ENCODE results near the gene SIGLEC1. TPM values are rescaled to one million over a fixed set of nuclear protein-coding genes. Genes with fewer than 3 reads are reported as not detected.

SIGLEC1 gene
- total and polyA plus RNA-seq, 8 donors, result 0.09 to 3.7 (median 1.7) TPM

GRCh38 chr20:3719046-3719445 is 6.6 kb upstream of the SIGLEC1 start:
- H3K4me1 ChIP-seq, result no peaks in the 10 kb centered on the region
- no peaks in the 10 kb centered on the region for H3K9me3 ChIP-seq
- ATAC-seq (no peak), DNase-seq (no peak), FAIRE-seq (no peak)
- H3K36me3 ChIP-seq, result no peaks in the 10 kb centered on the region
- no peak for TF ChIP-seq CTCF (IDR thresholded peaks at IDR 0.05)
- no peak overlapping the region for H3K4me3 ChIP-seq
- no peaks in the 10 kb centered on the region for H3K27me3 ChIP-seq
- WGBS, 2 donors, result 71 to 84% methylated on average over 4 of the region's 4 CpGs
- intact Hi-C loops (cut with DNase I), result no loop called here
- H3K27ac ChIP-seq, result no peak overlapping the region

- H3K4me1 ChIP-seq, result no peaks in the 10 kb centered on the region
- intact Hi-C loops (cut with DNase I), result no loop called here
- H3K36me3 ChIP-seq, result no peaks in the 10 kb centered on the region
- H3K9me3 ChIP-seq, result no peaks in the 10 kb centered on the region
- H3K27me3 ChIP-seq, result no peaks in the 10 kb centered on the region
- TF ChIP-seq CTCF (IDR thresholded peaks at IDR 0.05), result peak; percentile 5 to 31 (median 28)
- WGBS, 2 donors, result 64 to 76% methylated on average over 4 of the region's 4 CpGs
- FAIRE-seq (no peak), ATAC-seq (peak in 3 of 4 donors; percentile 57 to 75 (median 69)), DNase-seq (peak in 1 of 6 donors; percentile 57)
- no peak overlapping the region for H3K4me3 ChIP-seq
- H3K27ac ChIP-seq, result no peak overlapping the region
Measured at GRCh38 chr20:3716195-3716834, 3.9 kb upstream of the SIGLEC1 start.

- DNase-seq (no peak), FAIRE-seq (no peak), ATAC-seq (peak in 2 of 4 donors; percentile 48 to 50)
- intact Hi-C loops (cut with DNase I), result no loop called here
- Histone ChIP-seq H3K36me3 (no peaks in the 10 kb centered on the region), H3K4me1 (no peaks in the 10 kb centered on the region), H3K27me3 (no peaks in the 10 kb centered on the region), H3K9me3 (no peaks in the 10 kb centered on the region), H3K27ac (no peak overlapping the region), H3K4me3 (no peak overlapping the region)
- no peak for TF ChIP-seq CTCF (IDR thresholded peaks at IDR 0.05)
- 84 to 85% methylated on average over 4 of the region's 4 CpGs for WGBS, 2 donors
Measured at GRCh38 chr20:3714092-3714491, 1.7 kb upstream of the SIGLEC1 start.

- intact Hi-C loops (cut with DNase I), result no loop called here
- Histone ChIP-seq H3K4me1 (no peaks in the 10 kb centered on the region), H3K27ac (no peak overlapping the region), H3K27me3 (no peaks in the 10 kb centered on the region), H3K9me3 (no peaks in the 10 kb centered on the region), H3K36me3 (no peaks in the 10 kb centered on the region), H3K4me3 (no peak overlapping the region)
- no peak for TF ChIP-seq CTCF (IDR thresholded peaks at IDR 0.05)
- DNase-seq (no peak), FAIRE-seq (no peak), ATAC-seq (peak in 2 of 4 donors; percentile 26 to 29)
- 63 to 79% methylated on average over 4 of the region's 4 CpGs for WGBS, 2 donors
Measured at GRCh38 chr20:3711484-3711941, 887 bp downstream of the SIGLEC1 start.
